ENCODE results near the gene IDS. TPM values are rescaled to one million over a fixed set of nuclear protein-coding genes. Genes with fewer than 3 reads are reported as not detected.
"Not testable (repeated sequence)": the region's sequence is repeated elsewhere in the genome, so short reads cannot be mapped to it uniquely, and the experiment has no call there.

IDS gene
- total and polyA plus RNA-seq, 2 of the 8 experiments (the other 6 are each of a cell fraction or from before 2014, with no cell fraction given): 19.9 to 20.7 TPM

DNA sequence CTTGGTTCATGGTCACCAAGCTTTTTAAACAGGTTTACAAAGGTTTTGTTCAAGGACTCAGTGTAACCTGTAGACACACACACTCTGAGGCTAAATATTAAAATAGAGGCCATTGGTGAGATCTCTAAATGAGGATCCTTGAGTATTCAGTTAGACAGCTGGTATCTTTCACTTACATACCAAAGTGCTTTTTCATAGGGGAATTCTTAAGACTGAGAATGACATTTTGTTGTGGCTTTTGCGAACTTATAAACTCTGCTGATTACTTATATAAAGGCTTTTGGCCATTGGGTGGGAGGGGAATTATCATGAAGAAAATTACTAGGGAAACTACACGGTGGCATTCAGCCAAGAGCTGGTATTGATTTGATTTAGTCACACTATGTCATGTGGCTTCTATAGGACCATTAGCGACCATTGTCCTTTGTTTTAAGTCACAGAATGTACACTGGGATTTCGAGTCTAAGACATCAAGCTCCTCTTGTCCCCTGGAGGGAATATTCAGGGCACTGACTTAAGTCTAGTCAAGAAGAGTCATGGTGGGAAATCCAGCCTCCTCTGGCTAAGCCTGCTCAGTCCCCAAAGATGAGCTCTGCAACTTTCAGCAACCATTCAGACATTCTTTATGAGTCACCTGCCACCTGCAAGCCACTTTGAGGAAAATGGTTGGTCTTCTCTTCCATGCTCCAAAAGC is 46.3 kb upstream of the IDS start:
- H4K5ac ChIP-seq (ENCODE audit: insufficient read length, low read depth, low read length); H3K4me3 ChIP-seq (ENCODE audit: extremely low read depth in 1 of 4, insufficient read depth in 2 of 4, low read depth in 3 of 4, low read length in 4 of 4); CTCF ChIA-PET (ENCODE audit: partially characterized antibody); H3K56ac ChIP-seq (replicated peaks; ENCODE audit: insufficient read length, low read depth, low read length); POLR2A ChIA-PET (ENCODE audit: partially characterized antibody); H4K91ac ChIP-seq (replicated peaks; ENCODE audit: insufficient read length, low read length); H3K27me3 ChIP-seq (replicated peaks in 1 of 4; ENCODE audit: control insufficient read depth in 3 of 4, extremely low read depth in 1 of 4, insufficient read depth in 3 of 4, low read length in 3 of 4); H2BK120ac ChIP-seq (replicated peaks; ENCODE audit: low read depth, low read length); H4K8ac ChIP-seq (ENCODE audit: extremely low read depth, insufficient read depth, low read length); H3K4me2 ChIP-seq (ENCODE audit: insufficient read depth in 1 of 2, low read depth in 2 of 2, low read length in 2 of 2); H3K14ac ChIP-seq (ENCODE audit: insufficient read length); H3K9ac ChIP-seq (replicated peaks in 1 of 4; ENCODE audit: extremely low read depth in 1 of 4, low read depth in 3 of 4, low read length in 3 of 4); H3K9me3 ChIP-seq (ENCODE audit: insufficient read depth in 2 of 2, low read depth in 1 of 2, low read length in 1 of 2); FAIRE-seq; H3K79me2 ChIP-seq (ENCODE audit: control insufficient read depth in 1 of 2, insufficient read depth in 2 of 2, low read length in 2 of 2); DNase-seq (ENCODE audit: low read depth in 1 of 2, low spot score in 2 of 2); H2BK15ac ChIP-seq (ENCODE audit: low read length); H3K23me2 ChIP-seq (ENCODE audit: low read depth, low read length); H3K79me1 ChIP-seq (ENCODE audit: low read depth, low read length); H3K23ac ChIP-seq (ENCODE audit: insufficient read length); H3K36me3 ChIP-seq (ENCODE audit: control insufficient read depth in 2 of 4, insufficient read depth in 4 of 4, low read length in 3 of 4); H2AFZ ChIP-seq (ENCODE audit: low read length); H3K4ac ChIP-seq (replicated peaks; ENCODE audit: insufficient read length, low read depth, low read length); H2BK12ac ChIP-seq (ENCODE audit: low read depth, low read length); H3K27ac ChIP-seq (ENCODE audit: low read depth, low read length); H2BK5ac ChIP-seq (ENCODE audit: low read depth, low read length); H3K4me1 ChIP-seq (replicated peaks in 1 of 4; ENCODE audit: control insufficient read depth in 3 of 4, insufficient read depth in 4 of 4, low read length in 3 of 4); H2BK20ac ChIP-seq (ENCODE audit: low read length); H3K18ac ChIP-seq (ENCODE audit: extremely low read depth, low read length); H2AK5ac ChIP-seq (ENCODE audit: low read depth, low read length); H4K20me1 ChIP-seq (replicated peaks in 1 of 2; ENCODE audit: control insufficient read depth in 1 of 2, insufficient read depth in 2 of 2, low read length in 2 of 2): not testable (repeated sequence)
- no CpG with 5 or more reads among the region's 4 CpGs for WGBS, 2 experiments (ENCODE audit: extremely low coverage in 1 of 2, insufficient coverage in 1 of 2, insufficient read length in 1 of 2, insufficient replicate concordance in 2 of 2, low coverage in 1 of 2, low lambda C conversion rate in 2 of 2, missing lambda C conversion rate in 1 of 2)

DNA sequence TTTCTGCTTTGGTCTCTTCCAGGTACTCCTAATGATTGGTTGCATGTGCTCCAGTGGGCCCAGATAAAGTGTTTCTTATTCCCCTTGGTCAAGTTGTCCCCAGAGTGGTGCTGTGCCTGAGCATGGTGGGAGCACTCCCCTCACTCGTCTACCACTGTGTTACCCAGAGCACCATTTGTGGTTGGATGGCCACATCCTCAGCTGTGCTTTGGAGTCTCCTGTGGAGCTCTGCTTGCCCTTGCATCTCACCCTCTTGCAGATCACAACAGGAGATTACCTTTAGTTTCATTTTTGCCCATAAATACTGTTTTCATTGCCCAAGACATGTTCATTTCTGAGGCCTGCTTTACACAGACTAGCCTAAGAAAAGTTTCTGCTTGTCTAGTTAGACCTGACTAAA is 45.3 kb upstream of the IDS start:
- peak; percentile 94 for FAIRE-seq

More for the DNA sequence above, 45.3 kb upstream of the IDS start:
- H3K4me2 ChIP-seq (ENCODE audit: insufficient read depth in 1 of 2, low read depth in 2 of 2, low read length in 2 of 2); H3K36me3 ChIP-seq (ENCODE audit: control insufficient read depth in 2 of 4, insufficient read depth in 4 of 4, low read length in 3 of 4); H2BK120ac ChIP-seq (replicated peaks; ENCODE audit: low read depth, low read length); DNase-seq (ENCODE audit: low read depth in 1 of 2, low spot score in 2 of 2); H4K8ac ChIP-seq (ENCODE audit: extremely low read depth, insufficient read depth, low read length); H3K4me3 ChIP-seq (ENCODE audit: extremely low read depth in 1 of 4, insufficient read depth in 2 of 4, low read depth in 3 of 4, low read length in 4 of 4); H2BK12ac ChIP-seq (ENCODE audit: low read depth, low read length); H2AFZ ChIP-seq (ENCODE audit: low read length); H2BK15ac ChIP-seq (ENCODE audit: low read length); H3K4me1 ChIP-seq (replicated peaks in 1 of 4; ENCODE audit: control insufficient read depth in 3 of 4, insufficient read depth in 4 of 4, low read length in 3 of 4); H4K91ac ChIP-seq (replicated peaks; ENCODE audit: insufficient read length, low read length); H3K23me2 ChIP-seq (ENCODE audit: low read depth, low read length); H3K27me3 ChIP-seq (replicated peaks in 1 of 4; ENCODE audit: control insufficient read depth in 3 of 4, extremely low read depth in 1 of 4, insufficient read depth in 3 of 4, low read length in 3 of 4); H3K79me2 ChIP-seq (ENCODE audit: control insufficient read depth in 1 of 2, insufficient read depth in 2 of 2, low read length in 2 of 2); H3K79me1 ChIP-seq (ENCODE audit: low read depth, low read length); H3K14ac ChIP-seq (ENCODE audit: insufficient read length); H3K18ac ChIP-seq (ENCODE audit: extremely low read depth, low read length); H3K9ac ChIP-seq (replicated peaks in 1 of 4; ENCODE audit: extremely low read depth in 1 of 4, low read depth in 3 of 4, low read length in 3 of 4); H4K20me1 ChIP-seq (replicated peaks in 1 of 2; ENCODE audit: control insufficient read depth in 1 of 2, insufficient read depth in 2 of 2, low read length in 2 of 2); H4K5ac ChIP-seq (ENCODE audit: insufficient read length, low read depth, low read length); H2BK20ac ChIP-seq (ENCODE audit: low read length); H3K4ac ChIP-seq (replicated peaks; ENCODE audit: insufficient read length, low read depth, low read length); H2AK5ac ChIP-seq (ENCODE audit: low read depth, low read length); H3K56ac ChIP-seq (replicated peaks; ENCODE audit: insufficient read length, low read depth, low read length); CTCF ChIA-PET (ENCODE audit: partially characterized antibody); POLR2A ChIA-PET (ENCODE audit: partially characterized antibody); H3K27ac ChIP-seq (ENCODE audit: low read depth, low read length); H2BK5ac ChIP-seq (ENCODE audit: low read depth, low read length); H3K23ac ChIP-seq (ENCODE audit: insufficient read length); H3K9me3 ChIP-seq (ENCODE audit: insufficient read depth in 2 of 2, low read depth in 1 of 2, low read length in 1 of 2): not testable (repeated sequence)
- no CpG with 5 or more reads among the region's 1 CpG for WGBS, 2 experiments (ENCODE audit: extremely low coverage in 1 of 2, insufficient coverage in 1 of 2, insufficient read length in 1 of 2, insufficient replicate concordance in 2 of 2, low coverage in 1 of 2, low lambda C conversion rate in 2 of 2, missing lambda C conversion rate in 1 of 2)

All from H1 (cell line).